Lower lobe of right lung (tissue), 2 donors: ENCODE data around the gene MAST2. TPM values are rescaled to one million over a fixed set of nuclear protein-coding genes. Genes with fewer than 3 reads are reported as not detected.

Experiments
- ATAC-seq, 2 donors: fragments of 200-7000 bp; cut with Tn5 transposase; one replicate each; pipeline ENCODE4 v1.9.1; 2020 to 2022; ENCODE audit warnings: mild to moderate bottlenecking in 2 of 2, moderate library complexity in 2 of 2
- DNase-seq: peaks from one replicate; pipeline ENCODE4 v3.0.0-alpha.2; 2020
- H3K27ac ChIP-seq: fragments of 200-600 bp; one replicate; pipeline ENCODE4 v1.8.0; 2022
- H3K27me3 ChIP-seq: fragments of 200-600 bp; one replicate; pipeline ENCODE4 v1.8.0; 2022; ENCODE audit warnings: low read depth
- H3K36me3 ChIP-seq: fragments of 200-600 bp; one replicate; pipeline ENCODE4 v1.8.0; 2022; ENCODE audit warnings: mild to moderate bottlenecking
- H3K4me1 ChIP-seq: fragments of 200-600 bp; one replicate; pipeline ENCODE4 v1.8.0; 2022
- H3K4me3 ChIP-seq: fragments of 200-600 bp; one replicate; pipeline ENCODE4 v1.8.0; 2022; ENCODE audit warnings: mild to moderate bottlenecking
- H3K9me3 ChIP-seq: fragments of 200-600 bp; one replicate; pipeline ENCODE4 v1.8.0; 2022
- CTCF ChIP-seq: fragments of 200-600 bp; IDR thresholded peaks from one replicate; pipeline ENCODE4 v1.8.0; 2022; ENCODE audit warnings: antibody characterized with exemption, mild to moderate bottlenecking
- intact Hi-C: fragments of 100-400 bp; cut with DNase I; formaldehyde crosslinking; loops from one replicate; pipeline ENCODE4 v1.11.0; 2022
- total RNA-seq: library from RNA; stranded (reverse); fragmentation: NEBNext Ultra II Directional; extraction: Animal tissue kit (Norgen Biotek cat#: 25700); gene quantifications from one replicate; pipeline ENCODE4 v1.2.1, GENCODE V29; 2021
- donor health status: DM: no; HTN: yes; CAD: no; lungs with severe emphysema.

The MAST2 gene
- total RNA-seq, 1 donor from 2014 or later, result 25.8 TPM

- H3K4me1 ChIP-seq, result no peaks in the 10 kb centered on the region
- no peak for ATAC-seq
Observed at GRCh38 chr1:45914836-45915235, 111.4 kb downstream of the MAST2 start.

GRCh38 chr1:45922374-45922773 is 119.0 kb downstream of the MAST2 start:
- no peak overlapping the region for H3K27ac ChIP-seq
- TF ChIP-seq CTCF, result no peak
- no peaks in the 10 kb centered on the region for H3K9me3 ChIP-seq
- H3K27me3 ChIP-seq, result no peaks in the 10 kb centered on the region
- H3K4me3 ChIP-seq, result no peak overlapping the region
- no peak for DNase-seq
- peak in 1 of 2 donors; percentile 19 for ATAC-seq
- intact Hi-C loops, result no loop called here
- no peaks in the 10 kb centered on the region for H3K4me1 ChIP-seq
- no peaks in the 10 kb centered on the region for H3K36me3 ChIP-seq

More at GRCh38 chr1:45914836-45915235, 111.4 kb downstream of the MAST2 start:
- H3K36me3 ChIP-seq, result no peaks in the 10 kb centered on the region
- intact Hi-C loops, result no loop called here
- DNase-seq, result no peak
- no peaks in the 10 kb centered on the region for H3K9me3 ChIP-seq
- H3K27me3 ChIP-seq, result no peaks in the 10 kb centered on the region
- H3K4me3 ChIP-seq, result no peak overlapping the region
- no peak overlapping the region for H3K27ac ChIP-seq
- TF ChIP-seq CTCF, result no peak

GRCh38 chr1:45922813-45923212 is 119.4 kb downstream of the MAST2 start:
- H3K27me3 ChIP-seq, result no peaks in the 10 kb centered on the region
- no peak overlapping the region for H3K27ac ChIP-seq
- DNase-seq (no peak), ATAC-seq (no peak)
- no peak overlapping the region for H3K4me3 ChIP-seq
- no peaks in the 10 kb centered on the region for H3K4me1 ChIP-seq
- intact Hi-C loops, result no loop called here
- no peak for TF ChIP-seq CTCF
- H3K9me3 ChIP-seq, result no peaks in the 10 kb centered on the region
- H3K36me3 ChIP-seq, result no peaks in the 10 kb centered on the region

GRCh38 chr1:45923343-45923742 is 119.9 kb downstream of the MAST2 start:
- no peak for ATAC-seq
- H3K4me1 ChIP-seq, result no peaks in the 10 kb centered on the region
- TF ChIP-seq CTCF, result no peak
- DNase-seq, result no peak
- intact Hi-C loops, result no loop called here
- no peak overlapping the region for H3K4me3 ChIP-seq
- no peaks in the 10 kb centered on the region for H3K36me3 ChIP-seq
- H3K27me3 ChIP-seq, result no peaks in the 10 kb centered on the region
- H3K9me3 ChIP-seq, result no peaks in the 10 kb centered on the region
- H3K27ac ChIP-seq, result no peak overlapping the region

- no peak for ATAC-seq
- intact Hi-C loops, result no loop called here
- no peak for TF ChIP-seq CTCF
Observed at GRCh38 chr1:45924736-45925135, 121.3 kb downstream of the MAST2 start.

GRCh38 chr1:45925728-45926287 is 122.4 kb downstream of the MAST2 start:
- H3K27ac ChIP-seq, result no peak overlapping the region
- DNase-seq (no peak), ATAC-seq (no peak)
- TF ChIP-seq CTCF, result no peak
- intact Hi-C loops, result no loop called here
- H3K27me3 ChIP-seq, result no peaks in the 10 kb centered on the region
- H3K36me3 ChIP-seq, result no peaks in the 10 kb centered on the region
- H3K9me3 ChIP-seq, result no peaks in the 10 kb centered on the region
- H3K4me3 ChIP-seq, result no peak overlapping the region
- H3K4me1 ChIP-seq, result no peaks in the 10 kb centered on the region

More at GRCh38 chr1:45924736-45925135, 121.3 kb downstream of the MAST2 start:
- Histone ChIP-seq H3K27ac (no peak overlapping the region), H3K4me3 (no peak overlapping the region), H3K9me3 (no peaks in the 10 kb centered on the region), H3K27me3 (no peaks in the 10 kb centered on the region), H3K4me1 (no peaks in the 10 kb centered on the region), H3K36me3 (no peaks in the 10 kb centered on the region)
- no peak for DNase-seq
